Measurements from ENCODE around the gene LEAP2.

Gene LEAP2

GRCh38 chr5:132884548-132884947 lies 11.1 kb downstream of the LEAP2 start:
- DNase-seq, result no peak

- no peak for DNase-seq
Measured at GRCh38 chr5:132886064-132886823, 12.8 kb downstream of the LEAP2 start.

GRCh38 chr5:132887283-132887682 lies 13.8 kb downstream of the LEAP2 start:
- no peak for DNase-seq

- DNase-seq, result no peak
Measured at GRCh38 chr5:132889501-132889900, 16.0 kb downstream of the LEAP2 start.

GRCh38 chr5:132890817-132891216 lies 17.3 kb downstream of the LEAP2 start:
- DNase-seq, result no peak

GRCh38 chr5:132895719-132896305 lies 22.3 kb downstream of the LEAP2 start:
- no peak for DNase-seq

- DNase-seq, result no peak
Measured at GRCh38 chr5:132896685-132897084, 23.2 kb downstream of the LEAP2 start.

- DNase-seq, result no peak
Measured at GRCh38 chr5:132898094-132898493, 24.6 kb downstream of the LEAP2 start.

GRCh38 chr5:132901036-132901435 lies 27.6 kb downstream of the LEAP2 start:
- no peak for DNase-seq

- no peak for DNase-seq
Measured at GRCh38 chr5:132901730-132902129, 28.3 kb downstream of the LEAP2 start.

- no peak for DNase-seq
Measured at GRCh38 chr5:132905938-132906337, 32.5 kb downstream of the LEAP2 start.

GRCh38 chr5:132907161-132907560 lies 33.7 kb downstream of the LEAP2 start:
- no peak for DNase-seq

- DNase-seq, result no peak
Measured at GRCh38 chr5:132909702-132910101, 36.2 kb downstream of the LEAP2 start.

- DNase-seq, result no peak
Measured at GRCh38 chr5:132915681-132916080, 42.2 kb downstream of the LEAP2 start.

GRCh38 chr5:132916086-132916485 lies 42.6 kb downstream of the LEAP2 start:
- DNase-seq, result no peak
